ENCODE measurements around the gene TNFAIP3. TPM values are rescaled to one million over a fixed set of nuclear protein-coding genes. Genes with fewer than 3 reads are reported as not detected.

Gene TNFAIP3
- total RNA-seq, 1 donor from 2014 or later, result 1.8 TPM

DNA sequence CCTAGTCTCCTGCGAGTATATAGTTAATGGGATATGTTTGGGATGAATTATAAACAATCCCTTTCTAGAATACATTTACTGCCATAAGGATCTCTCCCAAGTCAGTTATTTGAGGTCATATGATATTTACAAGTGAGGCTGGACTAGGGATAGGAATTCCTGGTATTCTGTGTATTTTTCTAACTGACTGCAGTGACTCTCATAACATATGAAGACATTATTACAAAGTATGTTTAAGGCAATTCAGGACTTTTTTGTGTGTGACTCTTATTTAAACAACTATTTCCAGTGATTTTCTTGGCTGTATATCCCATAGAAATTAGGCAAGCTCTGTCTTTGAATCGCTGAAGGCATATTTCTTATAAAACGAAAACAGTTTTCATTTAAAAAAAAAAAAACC is 18.4 kb upstream of the TNFAIP3 start:
- no peak overlapping the region for H3K27ac Mint-ChIP-seq
- Histone ChIP-seq H3K4me3 (no peak overlapping the region), H4K20me1 (ENCODE audit: low read depth) (no peaks in the 10 kb centered on the region), H3K79me2 (ENCODE audit: low read depth) (no peaks in the 10 kb centered on the region), H3F3A (ENCODE audit: low read depth) (no peaks in the 10 kb centered on the region), H3K4me1 (no peaks in the 10 kb centered on the region), H3K36me3 (no peaks in the 10 kb centered on the region), H3K4me2 (no peak overlapping the region), H3K27ac (no peak overlapping the region), H3K9me3 (ENCODE audit: low read depth) (no peaks in the 10 kb centered on the region), H3K27me3 (no peaks in the 10 kb centered on the region), H2AFZ (replicated peaks) (no peak overlapping the region), H3K9ac (no peak overlapping the region)
- H3K4me1 Mint-ChIP-seq, result peaks cover 2% of the 10 kb centered on the region
- H3K9me3 Mint-ChIP-seq, result no peaks in the 10 kb centered on the region
- TF ChIP-seq EZH2phosphoT487 (IDR thresholded peaks at IDR 0.05) (no peak), CTCF (IDR thresholded peaks at IDR 0.05) (no peak), EZH2 (IDR thresholded peaks at IDR 0.05) (no peak)
- no peaks in the 10 kb centered on the region for H3K36me3 Mint-ChIP-seq
- no peak overlapping the region for H3K4me3 Mint-ChIP-seq
- no peak for DNase-seq (ENCODE audit: low spot score)
- peaks cover 2% of the 10 kb centered on the region for H3K27me3 Mint-ChIP-seq (ENCODE audit: insufficient read depth, low read depth)

DNA sequence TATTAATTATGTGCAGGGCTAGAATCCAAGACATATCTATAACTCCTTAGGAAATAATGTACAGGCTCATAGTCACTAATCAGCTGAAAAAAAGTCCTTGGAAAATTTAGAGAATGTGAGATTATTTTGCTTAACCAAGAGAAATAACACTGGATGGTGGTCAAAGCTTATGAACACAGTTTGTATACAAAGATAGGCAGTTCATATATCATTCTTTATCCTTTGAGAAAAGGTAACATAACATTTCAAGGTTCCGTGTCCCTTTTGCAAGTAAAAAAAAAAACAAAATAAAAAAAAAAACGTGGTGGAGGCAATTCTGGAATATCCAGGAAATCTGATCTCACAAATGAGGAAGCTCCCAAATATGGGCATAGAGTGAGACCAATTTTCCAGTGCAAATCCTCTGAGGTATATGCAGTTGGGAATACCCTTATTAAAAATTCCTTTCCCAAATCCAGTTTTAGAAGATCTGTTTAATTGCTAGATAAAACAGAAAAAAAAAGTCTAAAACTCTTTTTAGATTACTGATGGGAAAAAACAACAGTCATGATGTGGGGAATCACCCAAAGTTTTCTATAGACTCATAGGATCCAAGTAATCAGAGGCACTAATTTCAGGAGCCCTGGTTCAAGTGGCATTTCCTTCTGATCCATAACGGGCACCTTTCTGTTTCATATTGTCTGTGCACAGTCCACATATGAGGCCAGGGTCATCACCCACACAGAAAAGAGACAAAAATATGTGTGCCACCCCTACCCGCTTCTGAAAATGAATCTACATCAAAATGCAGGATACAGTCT is 17.7 kb upstream of the TNFAIP3 start:
- H3K4me1 ChIP-seq, result no peaks in the 10 kb centered on the region
- no peaks in the 10 kb centered on the region for H3K79me2 ChIP-seq (ENCODE audit: low read depth)
- no peak overlapping the region for H3K9ac ChIP-seq
- H3K27ac ChIP-seq, result no peak overlapping the region
- H3K9me3 ChIP-seq (ENCODE audit: low read depth), result no peaks in the 10 kb centered on the region
- H3K4me1 Mint-ChIP-seq, result no peaks in the 10 kb centered on the region
- TF ChIP-seq CTCF (IDR thresholded peaks at IDR 0.05), result no peak
- no peak overlapping the region for H3K4me2 ChIP-seq
- H3K4me3 ChIP-seq, result no peak overlapping the region
- H3K36me3 Mint-ChIP-seq, result no peaks in the 10 kb centered on the region
- H3K4me3 Mint-ChIP-seq, result no peak overlapping the region
- DNase-seq (ENCODE audit: low spot score), result no peak
- H2AFZ ChIP-seq (replicated peaks), result no peak overlapping the region
- H3K27me3 Mint-ChIP-seq (ENCODE audit: insufficient read depth, low read depth), result peaks cover 2% of the 10 kb centered on the region
- no peaks in the 10 kb centered on the region for H3K36me3 ChIP-seq
- no peaks in the 10 kb centered on the region for H4K20me1 ChIP-seq (ENCODE audit: low read depth)
- H3K27ac Mint-ChIP-seq, result no peak overlapping the region
- H3K27me3 ChIP-seq, result no peaks in the 10 kb centered on the region
- no peaks in the 10 kb centered on the region for H3K9me3 Mint-ChIP-seq
- no peaks in the 10 kb centered on the region for H3F3A ChIP-seq (ENCODE audit: low read depth)

DNA sequence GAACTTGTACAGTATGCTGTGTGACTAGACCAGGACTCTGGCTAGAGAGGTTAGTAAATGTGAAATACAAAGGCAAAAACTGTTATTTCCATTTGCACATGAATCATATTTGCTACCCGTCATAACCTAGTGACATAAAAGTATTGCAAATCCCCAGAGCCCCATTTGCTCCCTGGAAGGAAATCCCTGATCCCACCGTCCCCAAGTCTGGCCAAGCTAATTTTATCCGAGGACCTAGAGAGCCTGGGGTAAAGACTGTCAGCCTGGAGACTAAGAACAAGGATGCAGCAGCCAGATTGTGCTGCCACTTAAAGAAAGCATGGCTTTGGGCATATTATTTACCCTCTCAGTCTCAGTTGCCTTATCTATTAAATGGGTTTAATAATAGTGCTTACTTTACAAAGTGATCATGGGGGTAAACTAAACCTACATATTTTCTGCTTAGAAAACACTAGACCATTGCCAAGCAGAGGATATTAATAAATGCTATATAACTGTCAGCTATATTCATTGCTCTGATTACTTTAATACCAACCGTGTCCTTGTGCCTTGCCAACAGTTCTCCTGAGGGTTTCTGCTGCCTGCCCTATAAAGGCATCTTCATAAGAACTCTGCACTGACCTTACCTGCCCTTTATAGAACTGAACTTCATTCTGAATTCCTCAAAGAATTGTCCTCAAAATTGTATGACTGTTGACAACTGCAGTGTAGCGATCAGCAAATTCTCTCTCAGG is 16.9 kb upstream of the TNFAIP3 start:
- no peaks in the 10 kb centered on the region for H3F3A ChIP-seq (ENCODE audit: low read depth)
- no peaks in the 10 kb centered on the region for H3K27me3 ChIP-seq
- no peaks in the 10 kb centered on the region for H3K9me3 ChIP-seq (ENCODE audit: low read depth)
- Mint-ChIP-seq H3K27ac (no peak overlapping the region), H3K9me3 (no peaks in the 10 kb centered on the region), H3K4me1 (no peaks in the 10 kb centered on the region), H3K27me3 (ENCODE audit: insufficient read depth, low read depth) (peaks cover 2% of the 10 kb centered on the region), H3K4me3 (no peak overlapping the region), H3K36me3 (no peaks in the 10 kb centered on the region)
- H3K27ac ChIP-seq, result no peak overlapping the region
- no peak overlapping the region for H3K9ac ChIP-seq
- no peaks in the 10 kb centered on the region for H3K36me3 ChIP-seq
- H3K4me1 ChIP-seq, result no peaks in the 10 kb centered on the region
- H3K79me2 ChIP-seq (ENCODE audit: low read depth), result no peaks in the 10 kb centered on the region
- no peak overlapping the region for H3K4me2 ChIP-seq
- no peak overlapping the region for H2AFZ ChIP-seq (replicated peaks)
- no peak for DNase-seq (ENCODE audit: low spot score)
- TF ChIP-seq EZH2 (IDR thresholded peaks at IDR 0.05) (no peak), EZH2phosphoT487 (IDR thresholded peaks at IDR 0.05) (no peak), CTCF (IDR thresholded peaks at IDR 0.05) (no peak)
- H3K4me3 ChIP-seq, result no peak overlapping the region
- H4K20me1 ChIP-seq (ENCODE audit: low read depth), result no peaks in the 10 kb centered on the region
